Natural killer cell (primary cell): ENCODE data around the gene TIMM44. TPM values are rescaled to one million over a fixed set of nuclear protein-coding genes. Genes with fewer than 3 reads are reported as not detected.

Experiments used
- ATAC-seq, 3 donors: fragments of 150-1000 bp in 2 of 3; fragments of 200-7000 bp in 1 of 3; cut with Tn5 transposase; 1 replicate in 1 of 3; 2 replicates in 2 of 3; pipeline ENCODE4 v1.10.0; 2021; ENCODE audit warnings: mild to moderate bottlenecking in 2 of 3, moderate library complexity in 2 of 3
- DNase-seq, 2 donors: peaks; one replicate each; pipeline versions ENCODE4 v3.0.0 to v3.0.0-alpha.2; 2013 to 2021; ENCODE audit warnings: mixed read lengths in 1 of 2
- H3K27ac ChIP-seq: one replicate; pipeline ENCODE4 v1.5.1; 2013; ENCODE audit warnings: mild to moderate bottlenecking, low read length
- H3K27me3 ChIP-seq: one replicate; pipeline ENCODE4 v1.6.1; 2013; ENCODE audit warnings: low read length; ENCODE audit not compliant: control insufficient read depth, insufficient read depth
- H3K36me3 ChIP-seq: one replicate; pipeline ENCODE4 v1.6.1; 2013; ENCODE audit warnings: low read length; ENCODE audit not compliant: control insufficient read depth, insufficient read depth
- H3K4me1 ChIP-seq: one replicate; pipeline ENCODE4 v1.6.1; 2013; ENCODE audit warnings: low read length; ENCODE audit not compliant: control insufficient read depth, insufficient read depth
- H3K4me3 ChIP-seq: one replicate; pipeline ENCODE4 v1.5.1; 2013; ENCODE audit warnings: low read length
- H3K9me3 ChIP-seq: one replicate; pipeline ENCODE4 v1.6.1; 2013; ENCODE audit warnings: low read length; ENCODE audit not compliant: control insufficient read depth, insufficient read depth
- H3K27ac Mint-ChIP-seq, 2 donors: one replicate each; pipeline ENCODE4 v1.8.0; 2022; ENCODE audit warnings: mild to moderate bottlenecking in 2 of 2, mixed read lengths in 2 of 2, moderate library complexity in 1 of 2
- H3K27me3 Mint-ChIP-seq, 2 donors: one replicate each; pipeline ENCODE4 v1.8.0; 2022; ENCODE audit warnings: low read depth in 2 of 2, mixed read lengths in 2 of 2
- H3K36me3 Mint-ChIP-seq: one replicate; pipeline ENCODE4 v1.8.0; 2022; ENCODE audit warnings: mixed read lengths
- H3K4me1 Mint-ChIP-seq, 2 donors: one replicate each; pipeline ENCODE4 v1.8.0; 2022; ENCODE audit warnings: mixed read lengths in 2 of 2
- H3K4me3 Mint-ChIP-seq: one replicate; pipeline ENCODE4 v1.8.0; 2022; ENCODE audit warnings: mild to moderate bottlenecking, moderate library complexity, mixed read lengths
- H3K9me3 Mint-ChIP-seq, 2 donors: one replicate each; pipeline ENCODE4 v1.8.0; 2022; ENCODE audit warnings: mixed read lengths in 2 of 2
- CTCF ChIP-seq: fragments of 200-600 bp; IDR thresholded peaks from one replicate; pipeline ENCODE4 v1.8.0; 2022; ENCODE audit warnings: antibody characterized with exemption
- WGBS: methylation state at CpG from one replicate; pipeline ENCODE4 v1.1.7; 2013; ENCODE audit warnings: missing lambda C conversion rate; ENCODE audit not compliant: insufficient coverage; 5-methylcytosine and 5-hydroxymethylcytosine counted together
- intact Hi-C: fragments of 100-400 bp; cut with micrococcal nuclease; formaldehyde crosslinking; loops from one replicate; pipeline ENCODE4 v1.14.2; 2022
- total RNA-seq, 4 donors: library from RNA; stranded (reverse); fragments of 120-200 nt in 1 of 4; gene quantifications; one replicate each; pipeline versions ENCODE4 v1.2.3 to v1.2.4, GENCODE V29; 2013 to 2022

The TIMM44 gene
- total RNA-seq, 3 donors from 2014 or later (not counting 1 experiment from before 2014, with no cell fraction given) = 83.3 to 116 (median 89.4) TPM

GRCh38 chr19:7953576-7953975 is 10.1 kb upstream of the TIMM44 start:
- H3K27ac Mint-ChIP-seq = no peak overlapping the region
- H3K4me3 Mint-ChIP-seq = no peak overlapping the region

GRCh38 chr19:7953060-7953459 is 9.6 kb upstream of the TIMM44 start:
- Mint-ChIP-seq H3K36me3 (no peaks in the 10 kb centered on the region), H3K9me3 (no peaks in the 10 kb centered on the region), H3K4me1 (no peaks in the 10 kb centered on the region), H3K27ac (no peak overlapping the region), H3K27me3 (no peaks in the 10 kb centered on the region), H3K4me3 (no peak overlapping the region)
- no peaks in the 10 kb centered on the region for H3K27me3 ChIP-seq
- no peak overlapping the region for H3K4me3 ChIP-seq
- no peak for ATAC-seq
- TF ChIP-seq CTCF = no peak
- H3K36me3 ChIP-seq = no peaks in the 10 kb centered on the region
- DNase-seq = no peak
- no peak overlapping the region for H3K27ac ChIP-seq
- intact Hi-C loops = no loop called here
- H3K4me1 ChIP-seq = no peaks in the 10 kb centered on the region
- WGBS = 34% methylated on average over 3 of the region's 3 CpGs
- no peaks in the 10 kb centered on the region for H3K9me3 ChIP-seq

More at GRCh38 chr19:7953576-7953975, 10.1 kb upstream of the TIMM44 start:
- no peak for DNase-seq
- Histone ChIP-seq H3K36me3 (no peaks in the 10 kb centered on the region), H3K4me3 (no peak overlapping the region), H3K9me3 (no peaks in the 10 kb centered on the region), H3K4me1 (no peaks in the 10 kb centered on the region), H3K27ac (no peak overlapping the region), H3K27me3 (no peaks in the 10 kb centered on the region)
- H3K27me3 Mint-ChIP-seq = no peaks in the 10 kb centered on the region
- no peaks in the 10 kb centered on the region for H3K36me3 Mint-ChIP-seq
- ATAC-seq = no peak
- intact Hi-C loops = no loop called here
- H3K4me1 Mint-ChIP-seq = no peaks in the 10 kb centered on the region
- no peak for TF ChIP-seq CTCF
- H3K9me3 Mint-ChIP-seq = no peaks in the 10 kb centered on the region
- WGBS = 92% methylated on average over 7 of the region's 7 CpGs

GRCh38 chr19:7947939-7948338 is 4.5 kb upstream of the TIMM44 start:
- WGBS = 96% methylated on average over 4 of the region's 4 CpGs
- no peaks in the 10 kb centered on the region for H3K36me3 Mint-ChIP-seq

More at GRCh38 chr19:7947939-7948338, 4.5 kb upstream of the TIMM44 start:
- Histone ChIP-seq H3K36me3 (no peaks in the 10 kb centered on the region), H3K27ac (no peak overlapping the region), H3K4me1 (peaks cover 10% of the 10 kb centered on the region), H3K9me3 (no peaks in the 10 kb centered on the region), H3K4me3 (no peak overlapping the region), H3K27me3 (no peaks in the 10 kb centered on the region)
- DNase-seq = no peak
- peaks cover 15 to 19% of the 10 kb centered on the region in 2 donors for H3K4me1 Mint-ChIP-seq
- no peak for TF ChIP-seq CTCF
- no peak for ATAC-seq
- no peak overlapping the region for H3K27ac Mint-ChIP-seq
- intact Hi-C loops = no loop called here
- H3K9me3 Mint-ChIP-seq = no peaks in the 10 kb centered on the region
- peaks cover 0 to 4% of the 10 kb centered on the region in 2 donors for H3K27me3 Mint-ChIP-seq
- H3K4me3 Mint-ChIP-seq = no peak overlapping the region
